T-helper 1 cell treated with Interleukin-12 subunit alpha and Interleukin-12 subunit beta and Interleukin-4 antibody, amounts not matched to agents 30 ng/mL and 1 ng/mL, for 36 hours (primary cell): Measurements from ENCODE around the gene CCDC74B. TPM values are rescaled to one million over a fixed set of nuclear protein-coding genes. Genes with fewer than 3 reads are reported as not detected.
"Not testable (repeated sequence)": the region's sequence is repeated elsewhere in the genome, so short reads cannot be mapped to it uniquely, and the experiment has no call there.

Source experiments
- intact Hi-C: fragments of 100-400 bp; cut with micrococcal nuclease; formaldehyde crosslinking; loops from one replicate; pipeline ENCODE4 v1.15.1; 2024
- total RNA-seq: library from RNA; stranded (reverse); gene quantifications from 2 replicates; pipeline ENCODE4 v1.2.3, GENCODE V29; 2022

CCDC74B gene
- total RNA-seq, result 1.5 and 1.7 TPM in 2 replicates

DNA sequence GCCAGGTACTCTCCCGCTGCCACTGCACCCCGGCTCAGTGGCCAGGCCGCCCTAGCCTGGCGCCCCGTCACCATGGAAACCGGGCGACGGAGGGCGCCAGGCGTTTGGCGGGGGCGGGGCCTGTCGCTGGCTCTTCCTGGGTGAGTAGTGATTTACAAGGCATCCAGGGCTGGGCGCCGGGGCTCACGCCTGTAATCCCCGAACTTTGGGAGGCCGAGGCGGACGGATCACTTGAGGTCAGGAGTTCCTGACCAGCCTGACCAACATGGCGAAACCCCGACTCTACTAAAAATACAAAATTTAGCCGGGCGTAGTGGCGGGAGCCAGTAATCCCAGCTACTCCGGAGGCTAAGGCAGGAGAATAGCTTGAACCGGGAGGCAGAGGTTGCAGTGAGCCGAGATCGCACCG is at the start of gene CCDC74B:
Gene CCDC74B, minus strand, starts transcription at position 107 of the 409 bp plus-strand sequence. CDS start 116 bp downstream, outside the sequence.
- intact Hi-C loops, result loop anchor here (1.0 kb wide), 1 partner anchor 36 kb away; the partner anchor contains the start of gene SMPD4

DNA sequence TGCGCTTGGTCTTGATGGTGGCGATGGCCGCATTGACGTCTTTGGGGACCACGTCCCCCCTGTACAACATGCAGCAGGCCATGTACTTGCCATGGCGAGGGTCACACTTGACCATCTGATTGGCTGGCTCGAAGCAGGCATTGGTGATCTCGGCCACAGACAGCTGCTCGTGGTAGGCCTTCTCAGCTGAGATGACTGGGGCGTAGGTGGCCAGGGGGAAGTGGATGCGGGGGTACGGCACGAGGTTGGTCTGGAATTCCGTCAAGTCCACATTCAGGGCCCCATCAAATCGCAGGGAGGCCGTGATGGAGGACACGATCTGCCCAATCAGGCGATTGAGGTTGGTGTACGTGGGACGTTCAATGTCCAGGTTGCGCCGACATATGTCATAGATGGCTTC is 48.9 kb upstream of the CCDC74B start:
- intact Hi-C loops, result not testable (repeated sequence)

DNA sequence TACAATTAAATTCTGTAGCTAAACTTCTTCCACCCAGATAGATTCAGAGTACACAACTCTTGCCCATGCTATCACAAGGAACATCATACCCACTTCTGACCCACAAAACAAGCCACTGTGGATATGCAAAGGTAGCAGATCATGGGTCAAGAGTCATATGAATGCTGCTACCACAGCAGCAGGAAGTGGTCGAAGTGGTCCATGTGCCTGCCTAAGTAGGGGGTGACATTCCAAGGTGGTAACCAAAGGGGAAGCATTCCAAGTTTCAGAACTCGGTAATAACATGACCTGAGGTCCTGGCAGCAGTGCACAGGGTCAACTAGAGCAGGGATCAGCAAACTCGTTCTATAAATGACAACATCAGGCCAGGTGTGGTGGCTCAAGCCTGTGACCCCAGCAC is 47.5 kb upstream of the CCDC74B start:
- intact Hi-C loops, result not testable (repeated sequence)

DNA sequence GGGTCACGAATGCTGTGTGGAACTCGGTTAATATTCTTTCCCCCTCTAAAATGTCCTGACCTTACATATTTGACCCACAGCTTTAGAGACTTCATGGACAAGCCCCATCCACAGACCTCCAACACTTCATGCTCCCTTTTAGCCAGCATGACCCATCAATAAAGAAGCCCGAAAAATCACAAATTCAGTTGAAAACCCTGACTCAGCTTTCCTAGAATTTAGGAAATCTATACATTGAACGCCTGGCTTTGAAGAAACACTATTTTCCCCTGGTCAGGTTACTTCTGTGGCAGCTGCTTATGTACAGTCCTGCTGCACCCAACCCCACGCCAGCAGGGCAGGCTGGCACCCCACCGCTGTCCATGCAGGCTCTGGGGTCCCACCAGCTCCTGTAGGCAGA is 46.4 kb upstream of the CCDC74B start:
- intact Hi-C loops, result not testable (repeated sequence)

DNA sequence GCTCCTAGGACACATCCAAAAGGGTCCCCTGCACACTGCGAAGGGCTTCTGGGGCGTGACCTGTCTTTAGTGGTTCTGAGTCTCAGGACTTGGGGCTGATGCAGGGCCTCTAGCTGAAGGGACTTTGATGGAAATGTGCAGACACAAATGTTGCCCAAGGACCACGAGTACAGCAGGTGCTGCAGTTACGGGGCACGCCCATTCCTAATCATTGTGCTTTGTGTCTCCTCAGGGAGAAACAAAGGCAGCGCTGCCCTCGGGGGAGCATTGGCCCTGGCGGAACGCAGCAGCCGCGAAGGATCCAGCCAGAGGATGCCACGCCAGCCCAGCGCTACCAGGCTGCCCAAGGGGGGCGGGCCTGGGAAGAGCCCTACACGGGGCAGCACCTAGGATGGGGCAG is 45.3 kb upstream of the CCDC74B start:
- intact Hi-C loops, result no loop called here

DNA sequence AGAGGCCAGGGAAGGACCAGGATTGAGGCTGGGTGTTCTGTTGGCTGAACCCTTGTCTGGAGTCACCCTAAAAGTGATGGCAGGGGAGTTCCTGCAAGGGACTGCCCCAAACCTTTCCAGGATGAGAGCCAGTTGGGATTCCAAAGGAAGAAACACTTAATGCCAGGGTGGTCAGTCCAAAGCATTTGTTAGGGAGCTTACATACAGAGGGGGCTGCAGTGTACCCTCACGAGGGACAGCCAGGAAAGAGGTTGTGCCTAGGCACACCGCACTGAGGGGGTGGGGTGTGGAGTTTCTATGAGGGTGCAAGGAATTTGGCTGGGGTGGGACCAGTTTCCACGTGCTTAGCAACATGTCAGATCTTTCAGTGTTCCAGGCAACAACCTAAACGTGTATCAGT is 44.0 kb upstream of the CCDC74B start:
- intact Hi-C loops, result not testable (repeated sequence)

DNA sequence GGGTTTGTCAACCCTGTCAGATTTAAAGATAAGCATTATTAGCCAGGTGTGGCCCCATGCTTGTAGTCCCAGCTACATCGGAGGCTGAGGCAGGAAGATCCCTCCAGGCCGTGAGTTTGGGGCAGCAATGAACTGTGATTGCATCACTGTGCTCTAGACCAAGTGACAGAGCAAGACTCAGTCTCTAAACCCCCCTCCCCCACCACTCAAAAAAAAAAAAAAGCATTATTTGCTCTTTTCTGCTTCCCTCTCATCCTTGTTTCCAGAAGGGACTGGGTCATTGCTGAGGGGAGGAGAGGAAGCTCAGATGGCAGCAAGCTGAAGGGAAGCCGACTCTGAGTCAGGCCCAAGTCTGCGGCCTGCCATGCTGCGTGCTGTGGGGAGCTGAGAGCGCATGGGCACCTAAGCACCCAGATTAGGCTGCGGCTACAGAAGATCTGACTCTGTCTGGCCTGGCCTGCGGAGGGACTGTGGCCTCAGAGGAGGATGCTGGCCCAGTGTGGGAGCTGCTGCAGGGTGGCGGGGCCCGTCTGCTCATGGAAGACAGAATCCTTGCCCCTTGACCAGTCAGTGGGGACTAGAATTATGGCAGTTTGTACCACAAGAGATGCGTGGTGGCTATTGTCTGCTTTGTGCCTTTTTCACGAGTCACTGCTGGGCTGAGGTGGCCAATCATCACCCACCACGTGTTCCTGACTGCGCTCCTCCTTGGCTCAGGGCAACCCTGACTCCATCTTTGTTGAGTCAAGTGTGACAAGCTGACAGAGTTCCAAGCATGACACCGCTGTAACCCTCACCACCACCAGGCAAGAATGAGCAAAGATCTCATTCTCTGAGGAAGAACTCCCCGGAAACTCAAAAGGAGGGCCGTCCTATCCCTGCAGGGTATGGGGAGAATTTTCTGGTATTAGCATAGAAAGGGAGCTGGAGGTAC is 43.2 kb upstream of the CCDC74B start:
- intact Hi-C loops, result not testable (repeated sequence)

DNA sequence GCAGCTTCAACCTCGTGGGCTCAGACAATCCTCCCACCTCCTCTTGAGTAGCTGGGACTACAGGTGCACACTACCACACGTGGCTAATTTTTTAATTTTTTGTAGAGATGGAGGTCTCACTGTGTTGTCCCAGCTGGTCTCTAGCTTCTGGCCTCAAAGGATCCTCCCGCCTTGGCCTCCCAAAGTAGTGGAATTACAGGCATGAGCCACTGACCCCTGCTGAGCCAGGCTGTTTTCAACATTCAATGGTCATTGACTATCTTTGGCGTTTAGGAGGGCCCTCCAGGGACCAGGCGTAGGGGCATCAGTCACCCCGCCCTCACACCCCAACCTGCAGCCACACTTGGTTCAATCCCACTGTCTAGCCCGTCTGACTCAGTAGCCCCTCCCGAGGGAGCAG is 42.4 kb upstream of the CCDC74B start:
- intact Hi-C loops, result no loop called here

DNA sequence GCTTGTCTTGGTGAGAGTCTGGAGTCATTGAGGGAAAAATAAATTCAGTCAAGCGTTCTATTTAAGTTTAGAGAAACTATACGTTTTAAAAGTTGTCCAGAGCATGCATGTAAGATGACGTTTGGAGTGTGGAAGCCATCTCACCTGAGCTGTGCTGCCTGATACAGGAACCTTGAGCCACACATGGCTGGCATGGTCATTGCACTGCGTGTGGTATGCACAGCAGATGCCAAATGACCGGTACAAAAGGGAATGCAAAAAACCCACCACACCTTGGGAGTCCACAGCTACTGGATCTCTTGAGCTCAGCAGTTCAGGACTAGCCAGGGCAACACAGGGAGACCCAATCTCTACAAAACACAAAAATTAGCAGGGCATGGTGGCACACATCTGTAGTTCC is 41.5 kb upstream of the CCDC74B start:
- intact Hi-C loops, result no loop called here

DNA sequence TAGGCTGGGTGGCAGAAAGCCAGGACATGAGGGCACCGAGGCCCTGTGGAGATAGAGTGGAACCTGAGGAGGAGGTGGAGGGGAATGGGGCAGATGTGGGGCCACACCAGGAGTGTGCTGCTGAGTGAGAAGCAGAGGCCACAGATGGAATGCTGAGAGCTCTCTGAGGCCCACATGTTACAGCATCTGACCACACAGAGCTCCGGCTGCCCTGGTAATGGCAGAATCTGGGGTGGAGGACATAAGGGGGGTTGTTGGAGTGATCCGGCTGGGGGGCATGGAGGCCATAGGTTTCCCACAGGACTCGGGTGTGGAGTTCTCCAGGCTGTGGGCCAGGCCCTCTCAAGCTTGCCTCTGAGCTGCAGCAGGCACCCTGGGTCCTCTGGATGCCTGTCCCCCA is 41.0 kb upstream of the CCDC74B start:
- intact Hi-C loops, result no loop called here

DNA sequence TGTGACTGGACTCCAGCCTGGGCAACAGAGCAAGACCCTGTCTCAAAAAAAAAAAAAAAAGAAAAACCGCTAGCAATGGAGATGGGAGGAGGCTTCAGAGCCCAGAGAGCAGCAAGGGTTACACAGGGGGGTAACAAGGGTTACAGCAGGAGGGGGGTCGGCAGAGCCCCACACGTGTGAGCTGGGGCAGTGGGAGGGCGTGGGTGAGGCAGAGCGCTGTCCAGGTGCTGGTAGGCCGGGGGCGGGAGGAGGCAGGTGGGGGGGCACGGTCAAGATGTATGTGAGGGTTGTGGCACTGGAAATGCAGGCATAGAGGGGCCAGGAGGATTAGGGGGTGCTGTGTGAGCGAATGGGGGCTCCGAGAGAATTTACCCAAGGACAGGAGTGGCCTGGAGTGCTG is 40.5 kb upstream of the CCDC74B start:
- intact Hi-C loops, result no loop called here

DNA sequence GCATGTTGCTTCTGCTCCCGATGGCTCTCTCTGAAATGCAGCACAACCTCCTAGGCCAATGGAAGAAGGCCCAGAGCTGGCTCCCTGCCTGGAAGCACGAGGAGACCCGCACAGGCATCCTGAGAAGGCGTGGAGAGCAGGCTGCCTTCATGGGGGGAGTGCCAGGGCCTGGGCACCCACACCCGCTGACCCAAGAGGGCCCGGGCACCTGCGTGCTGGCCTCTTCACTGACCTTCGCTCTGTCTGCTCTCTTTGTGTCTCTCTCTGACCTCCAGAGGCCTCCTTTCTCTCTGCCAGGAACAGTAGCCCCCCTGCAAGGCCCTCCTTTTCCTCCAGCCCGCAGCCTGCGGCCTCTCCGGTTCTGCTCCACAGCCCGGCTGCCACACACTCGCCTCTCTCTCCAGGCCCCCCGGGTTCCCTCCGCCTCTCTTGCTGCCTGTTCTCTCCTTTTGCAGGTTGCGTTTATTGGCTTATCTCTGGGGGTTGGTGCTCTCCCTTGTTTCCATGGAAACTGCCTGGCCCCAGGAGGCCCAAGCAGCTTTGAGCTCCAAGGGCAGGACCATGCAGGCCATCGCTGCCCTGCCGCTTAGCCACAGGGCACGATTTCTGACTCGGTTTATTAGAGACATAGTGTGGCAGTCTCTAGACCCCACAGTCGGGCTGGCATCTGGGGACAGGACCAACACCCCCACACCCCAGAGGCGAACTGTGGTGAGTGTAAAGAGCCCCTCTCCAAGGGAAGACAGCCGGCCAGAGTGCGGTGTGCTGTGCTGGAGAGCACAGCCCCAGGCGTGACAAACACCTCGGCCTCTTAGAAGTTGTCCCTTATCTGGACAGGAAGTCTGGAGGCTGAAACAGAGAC is 38.8 kb upstream of the CCDC74B start:
- intact Hi-C loops, result loop anchor here (5.0 kb wide), 5 partner anchors 174 to 1309 kb away; partner anchors contain the start of genes MZT2A, PLEKHB2 and PTPN18

DNA sequence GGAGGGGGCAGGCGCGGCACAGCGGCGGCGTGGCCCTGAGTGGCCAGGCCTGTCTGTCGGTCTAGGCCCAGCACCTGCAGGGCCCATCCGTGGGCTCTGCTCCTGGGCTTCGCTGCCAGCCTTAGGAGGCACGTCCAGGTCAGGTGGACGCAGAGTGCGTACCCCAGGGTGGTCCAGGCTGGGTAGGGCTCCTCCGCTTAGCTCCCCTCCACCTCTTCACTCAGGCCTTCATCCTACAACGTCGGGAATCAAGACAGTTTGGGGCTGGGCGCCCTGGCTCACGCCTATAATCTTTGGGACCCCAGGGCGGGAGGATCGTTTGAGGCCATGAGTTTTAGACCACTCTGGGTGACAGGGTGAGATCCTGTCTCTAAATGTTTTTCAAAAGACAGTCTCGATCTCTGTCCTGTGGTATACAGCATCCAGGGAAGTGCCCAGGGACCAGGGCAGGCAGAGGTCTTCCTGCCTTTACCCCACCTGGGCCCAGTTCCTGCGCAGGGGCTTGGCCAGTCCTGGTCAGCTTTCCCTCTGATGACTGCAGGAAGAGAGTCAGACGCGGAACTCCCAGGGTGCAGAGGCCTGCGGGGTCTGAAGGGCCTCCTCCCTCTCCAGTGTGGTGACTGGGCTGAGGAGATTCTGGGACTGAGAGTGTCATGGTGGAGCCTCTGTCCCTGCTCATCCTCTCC is 38.1 kb upstream of the CCDC74B start:
- intact Hi-C loops, result loop anchor here (5.0 kb wide), 5 partner anchors 174 to 1309 kb away; partner anchors contain the start of genes MZT2A, PLEKHB2 and PTPN18

DNA sequence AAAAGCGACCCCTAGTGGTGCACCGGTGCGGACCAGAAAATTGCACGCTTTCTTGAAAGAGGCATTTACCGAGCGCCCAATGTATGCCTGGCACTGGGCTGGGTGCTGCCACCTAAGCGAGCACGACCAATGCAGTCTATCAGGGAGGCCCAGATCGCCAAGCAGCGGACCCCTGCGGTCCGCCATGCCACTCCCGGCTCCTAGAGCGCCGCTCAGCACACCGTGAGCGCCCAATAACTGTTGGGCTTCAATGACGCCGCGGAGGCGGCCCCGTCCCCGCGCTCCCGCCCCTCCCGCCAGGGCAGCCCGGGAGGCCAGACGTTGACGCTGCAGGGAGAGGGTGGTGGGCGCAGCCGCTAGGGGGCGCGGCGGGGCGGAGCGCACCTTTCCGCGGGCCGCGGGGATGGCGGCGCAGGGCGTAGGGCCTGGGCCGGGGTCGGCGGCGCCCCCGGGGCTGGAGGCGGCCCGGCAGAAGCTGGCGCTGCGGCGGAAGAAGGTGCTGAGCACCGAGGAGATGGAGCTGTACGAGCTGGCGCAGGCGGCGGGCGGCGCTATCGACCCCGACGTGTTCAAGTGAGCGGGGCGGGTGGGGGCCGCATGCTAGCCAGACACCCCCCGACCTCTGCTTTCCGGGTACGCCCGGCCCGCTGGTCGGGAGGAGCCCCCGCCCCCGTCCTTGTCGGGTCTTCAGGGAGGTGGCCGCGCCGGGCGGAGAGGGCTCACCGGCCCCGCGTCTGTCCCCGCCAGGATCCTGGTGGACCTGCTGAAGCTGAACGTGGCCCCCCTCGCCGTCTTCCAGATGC is 37.2 kb upstream of the CCDC74B start, which contains the start of gene MZT2B:
Gene MZT2B, plus strand, starts transcription at position 383 of the 803 bp plus-strand sequence. Its CDS starts 21 bp downstream, at position 404.
- intact Hi-C loops, result loop anchor here (1.0 to 5.0 kb wide), 11 partner anchors 37 to 1310 kb away; partner anchors contain the start of genes CCDC74B, IMP4, MZT2A and PLEKHB2

DNA sequence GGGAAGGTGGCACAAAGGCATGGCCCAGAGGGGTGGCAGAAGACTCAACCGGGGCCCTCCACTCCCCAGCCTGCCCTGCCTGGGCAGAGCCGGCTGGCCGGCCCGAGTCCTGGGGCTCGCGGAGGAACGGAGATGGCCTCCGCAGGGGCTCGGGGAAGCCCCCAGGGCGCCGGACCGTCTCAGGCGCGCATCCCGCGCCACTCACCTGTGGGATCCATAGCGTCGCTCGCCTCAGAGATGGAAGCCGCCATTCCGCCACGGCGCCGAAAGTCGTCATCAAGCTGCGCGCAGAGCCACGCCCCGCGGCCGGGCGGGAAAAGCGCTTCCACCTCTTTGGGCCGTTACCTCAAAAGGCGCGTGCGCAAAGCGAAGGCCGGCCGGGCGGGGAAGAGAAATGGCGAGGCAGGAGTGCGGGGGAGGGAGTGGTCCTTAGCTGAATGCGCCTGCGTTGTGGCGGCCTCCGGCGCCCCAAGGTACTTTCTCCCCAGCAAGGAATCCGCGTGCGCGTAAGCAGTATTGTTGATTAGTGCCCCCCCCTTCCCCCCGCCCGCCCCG is 36.5 kb upstream of the CCDC74B start, which contains the start of gene SMPD4:
Gene SMPD4, minus strand, starts transcription at position 278 of the 555 bp plus-strand sequence. CDS start 5,010 bp downstream, outside the sequence.
- intact Hi-C loops, result loop anchor here (1.0 to 5.0 kb wide), 11 partner anchors 36 to 1311 kb away; partner anchors contain the start of genes CCDC74B, IMP4, MZT2A and PLEKHB2

DNA sequence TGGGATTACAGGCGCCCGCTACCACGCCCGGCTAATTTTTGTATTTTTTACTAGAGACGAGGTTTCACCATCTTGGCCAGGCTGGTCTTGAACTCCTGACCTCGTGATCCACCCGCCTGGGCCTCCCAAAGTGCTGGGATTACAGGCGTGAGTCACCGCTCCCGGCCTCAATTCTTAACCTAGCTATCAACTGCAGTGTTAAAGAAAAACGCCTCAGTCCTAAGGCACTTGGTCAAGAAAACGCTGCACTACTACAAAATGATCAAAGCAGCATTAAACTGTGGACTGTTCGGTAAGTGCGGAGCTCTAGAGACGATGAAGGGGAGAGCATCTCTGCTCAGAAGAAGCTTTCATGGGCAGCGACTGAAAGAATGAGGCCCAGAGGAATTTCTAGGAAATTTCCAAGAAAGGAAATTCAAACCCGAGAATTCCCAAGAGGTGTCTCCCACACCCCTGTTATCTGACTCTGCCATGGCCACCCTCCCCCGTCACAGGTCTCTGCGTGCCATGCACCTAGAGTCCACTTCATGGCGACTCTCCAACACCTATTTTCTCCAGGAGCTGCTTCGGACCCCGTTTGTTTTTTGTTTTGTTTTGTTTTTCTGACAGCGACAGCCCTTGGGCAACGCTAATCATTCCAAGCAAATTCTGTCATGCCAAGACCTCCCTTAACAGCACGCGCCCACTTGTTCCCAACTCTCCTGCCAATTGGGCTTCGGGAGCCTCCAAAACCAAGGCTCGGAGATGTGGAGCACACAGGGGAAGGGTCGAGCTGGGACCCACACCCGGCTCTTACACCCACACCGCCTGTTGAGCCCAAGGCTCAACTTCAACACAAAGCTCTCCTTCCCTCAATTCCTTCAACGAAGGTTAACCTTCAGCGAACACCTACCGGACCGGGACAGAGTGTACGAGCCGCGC is 35.8 kb upstream of the CCDC74B start:
- intact Hi-C loops, result loop anchor here (1.0 to 5.0 kb wide), 11 partner anchors 35 to 1312 kb away; partner anchors contain the start of genes CCDC74B, IMP4, MZT2A and PLEKHB2

DNA sequence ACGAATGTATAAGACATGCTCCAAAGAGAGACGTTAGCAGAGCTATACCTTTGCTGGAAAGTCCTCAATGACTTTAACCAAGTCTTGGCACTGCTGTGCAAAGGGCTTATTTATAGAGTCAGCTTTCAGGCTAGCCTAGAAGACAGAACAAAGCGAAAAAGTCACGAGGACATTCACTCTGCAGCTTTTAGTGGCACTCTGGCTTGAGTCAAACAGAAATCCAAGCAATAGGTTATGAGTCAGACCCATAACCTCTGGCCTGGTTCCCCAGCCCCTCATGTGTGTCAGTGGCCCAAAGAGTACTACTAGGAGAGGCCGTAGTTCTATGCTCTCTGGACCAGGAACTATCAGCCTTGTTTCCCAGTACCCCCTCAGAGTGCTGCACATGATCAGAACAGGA is 30.0 kb upstream of the CCDC74B start:
- intact Hi-C loops, result not testable (repeated sequence)

DNA sequence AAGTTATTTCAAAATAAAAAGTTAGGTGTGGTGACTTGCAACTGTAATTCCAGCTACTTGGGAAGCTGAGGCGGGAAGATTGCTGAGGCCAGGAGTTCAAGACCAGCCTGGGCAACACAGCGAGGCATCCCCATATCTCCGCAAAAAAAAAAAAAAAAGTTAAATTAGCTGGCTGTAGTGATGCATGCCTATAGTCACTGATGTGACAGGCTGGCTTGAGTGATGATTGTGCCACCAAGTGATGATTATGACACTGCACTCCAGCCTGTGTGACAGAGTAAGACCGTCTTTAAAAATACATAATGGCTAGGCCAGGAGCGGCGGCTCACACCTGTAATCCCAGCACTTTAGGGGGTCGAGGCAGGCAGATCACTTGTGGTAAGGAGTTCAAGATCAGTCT is 25.0 kb upstream of the CCDC74B start:
- intact Hi-C loops, result no loop called here
